Measurements from ENCODE around the gene FMC1.

DNA sequence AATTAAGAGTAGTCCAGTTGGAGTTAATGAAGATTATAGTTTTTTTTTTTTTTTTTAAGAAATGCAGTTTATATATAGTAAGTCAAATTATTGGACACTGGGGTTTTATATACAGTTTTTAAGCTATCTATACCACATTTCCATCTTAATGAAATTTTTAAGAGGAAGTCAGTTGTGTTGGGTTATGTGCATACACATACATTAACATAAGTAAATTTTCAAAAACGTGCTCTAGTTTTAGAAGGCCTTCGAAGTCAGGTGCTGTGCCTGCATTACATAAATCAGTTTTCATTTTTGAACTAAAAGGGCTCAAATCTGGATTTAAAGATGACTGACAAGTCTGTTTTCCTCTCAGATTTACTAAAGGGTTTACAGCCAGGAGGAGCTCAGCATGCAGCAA, 47.6 kb upstream of the FMC1 start:
- TF ChIP-seq, protein P1, sequence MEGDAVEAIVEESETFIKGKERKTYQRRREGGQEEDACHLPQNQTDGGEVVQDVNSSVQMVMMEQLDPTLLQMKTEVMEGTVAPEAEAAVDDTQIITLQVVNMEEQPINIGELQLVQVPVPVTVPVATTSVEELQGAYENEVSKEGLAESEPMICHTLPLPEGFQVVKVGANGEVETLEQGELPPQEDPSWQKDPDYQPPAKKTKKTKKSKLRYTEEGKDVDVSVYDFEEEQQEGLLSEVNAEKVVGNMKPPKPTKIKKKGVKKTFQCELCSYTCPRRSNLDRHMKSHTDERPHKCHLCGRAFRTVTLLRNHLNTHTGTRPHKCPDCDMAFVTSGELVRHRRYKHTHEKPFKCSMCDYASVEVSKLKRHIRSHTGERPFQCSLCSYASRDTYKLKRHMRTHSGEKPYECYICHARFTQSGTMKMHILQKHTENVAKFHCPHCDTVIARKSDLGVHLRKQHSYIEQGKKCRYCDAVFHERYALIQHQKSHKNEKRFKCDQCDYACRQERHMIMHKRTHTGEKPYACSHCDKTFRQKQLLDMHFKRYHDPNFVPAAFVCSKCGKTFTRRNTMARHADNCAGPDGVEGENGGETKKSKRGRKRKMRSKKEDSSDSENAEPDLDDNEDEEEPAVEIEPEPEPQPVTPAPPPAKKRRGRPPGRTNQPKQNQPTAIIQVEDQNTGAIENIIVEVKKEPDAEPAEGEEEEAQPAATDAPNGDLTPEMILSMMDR (optimal IDR thresholded peaks at IDR 0.05 in 1 of 3, IDR thresholded peaks at IDR 0.05 in 1 of 3, conservative IDR thresholded peaks at IDR 0.05 in 1 of 3; ENCODE audit: extremely low read depth in 1 of 3, insufficient read depth in 2 of 3, low read length in 3 of 3): no peak
- no peak for TF ChIP-seq EZH2 (IDR thresholded peaks at IDR 0.05; ENCODE audit: low read length)

Data from keratinocyte (primary cell).